Loucy (cell line): ENCODE measurements around the gene HAGH.

ENCODE experiments used
- H2AFZ ChIP-seq: fragments of 200-600 bp; sonication (generic); 2 replicates; pipeline ENCODE4 v1.6.0; 2016; ENCODE audit warnings: antibody characterized with exemption, mild to moderate bottlenecking, low read length, moderate library complexity
- H3F3A ChIP-seq: fragments of 200-600 bp; 2 replicates; pipeline ENCODE4 v1.6.0; 2016; ENCODE audit warnings: antibody characterized with exemption, low read depth, mild to moderate bottlenecking
- H3K27me3 ChIP-seq: fragments of 200-600 bp; sonication (generic); 2 replicates; pipeline ENCODE4 v1.6.1; 2014; ENCODE audit warnings: low read length, mild to moderate bottlenecking; ENCODE audit not compliant: insufficient read depth, poor library complexity, severe bottlenecking
- H3K36me3 ChIP-seq: fragments of 200-600 bp; sonication (generic); 2 replicates; pipeline ENCODE4 v1.6.1; 2016; ENCODE audit warnings: low read length; ENCODE audit not compliant: insufficient read depth
- H3K4me1 ChIP-seq: fragments of 200-600 bp; sonication (generic); 2 replicates; pipeline ENCODE4 v1.5.1; 2014; ENCODE audit warnings: low read length, mild to moderate bottlenecking; ENCODE audit not compliant: insufficient read depth, poor library complexity, severe bottlenecking
- H3K4me2 ChIP-seq: fragments of 200-600 bp; sonication (generic); 2 replicates; pipeline ENCODE4 v1.6.0; 2014; ENCODE audit warnings: antibody characterized with exemption, low read length, low read depth, mild to moderate bottlenecking; ENCODE audit not compliant: poor library complexity, severe bottlenecking
- H3K4me3 ChIP-seq: fragments of 200-600 bp; sonication (generic); 2 replicates; pipeline ENCODE4 v1.5.1; 2014; ENCODE audit warnings: low read length, mild to moderate bottlenecking, mixed read lengths; ENCODE audit not compliant: poor library complexity, severe bottlenecking
- H3K79me2 ChIP-seq: fragments of 200-600 bp; sonication (generic); 2 replicates; pipeline ENCODE4 v1.6.1; 2014; ENCODE audit warnings: low read length; ENCODE audit not compliant: insufficient read depth
- H3K9ac ChIP-seq: fragments of 200-600 bp; sonication (generic); 2 replicates; pipeline ENCODE4 v1.6.0; 2014; ENCODE audit warnings: mild to moderate bottlenecking, low read depth, low read length, moderate library complexity; ENCODE audit not compliant: poor library complexity, severe bottlenecking
- H3K9me2 ChIP-seq: fragments of 200-600 bp; sonication (generic); replicated peaks from 2 replicates; pipeline ENCODE4 v1.6.1; 2016; ENCODE audit warnings: low read depth, low read length, mixed read lengths
- H3K9me3 ChIP-seq: fragments of 200-600 bp; sonication (generic); 2 replicates; pipeline ENCODE4 v1.6.1; 2014; ENCODE audit warnings: mild to moderate bottlenecking, antibody characterized with exemption, low read length, low read depth; ENCODE audit not compliant: insufficient read depth
- H4K20me1 ChIP-seq: fragments of 200-600 bp; sonication (generic); 2 replicates; pipeline ENCODE4 v1.6.0; 2014; ENCODE audit warnings: antibody characterized with exemption, low read length, mild to moderate bottlenecking; ENCODE audit not compliant: insufficient read depth, poor library complexity, severe bottlenecking
- CTCF ChIP-seq: fragments of 200-600 bp; sonication (generic); conservative IDR thresholded peaks from 2 replicates; pipeline ENCODE4 v1.5.1; 2014; ENCODE audit warnings: mild to moderate bottlenecking, antibody characterized with exemption, low read length
- EZH2phosphoT487 ChIP-seq: fragments of 200-600 bp; IDR thresholded peaks from 2 replicates; pipeline ENCODE4 v1.6.1; 2018; ENCODE audit warnings: antibody characterized with exemption, mild to moderate bottlenecking, moderate library complexity, borderline replicate concordance

Gene HAGH

GRCh38 chr16:1763521-1764511, 62.8 kb downstream of the HAGH start:
- Histone ChIP-seq H2AFZ (no peak overlapping the region), H3F3A (no peaks in the 10 kb centered on the region), H3K36me3 (no peaks in the 10 kb centered on the region), H3K9me3 (no peaks in the 10 kb centered on the region), H3K4me2 (no peak overlapping the region), H3K9me2 (no peaks in the 10 kb centered on the region), H3K4me1 (no peaks in the 10 kb centered on the region), H4K20me1 (no peaks in the 10 kb centered on the region), H3K27me3 (no peaks in the 10 kb centered on the region), H3K4me3 (no peak overlapping the region), H3K79me2 (no peaks in the 10 kb centered on the region), H3K9ac (no peak overlapping the region)
- TF ChIP-seq EZH2phosphoT487 (no peak), CTCF (no peak)

GRCh38 chr16:1762879-1763520, 63.6 kb downstream of the HAGH start:
- no peaks in the 10 kb centered on the region for H4K20me1 ChIP-seq
- H3F3A ChIP-seq = no peaks in the 10 kb centered on the region
- no peak overlapping the region for H2AFZ ChIP-seq
- no peaks in the 10 kb centered on the region for H3K9me2 ChIP-seq
- no peaks in the 10 kb centered on the region for H3K79me2 ChIP-seq
- no peaks in the 10 kb centered on the region for H3K4me1 ChIP-seq
- H3K4me2 ChIP-seq = no peak overlapping the region
- no peak overlapping the region for H3K9ac ChIP-seq
- H3K36me3 ChIP-seq = no peaks in the 10 kb centered on the region
- no peaks in the 10 kb centered on the region for H3K9me3 ChIP-seq
- no peaks in the 10 kb centered on the region for H3K27me3 ChIP-seq
- no peak for TF ChIP-seq EZH2phosphoT487
- TF ChIP-seq CTCF = no peak
- H3K4me3 ChIP-seq = no peak overlapping the region

GRCh38 chr16:1762196-1762878, 64.3 kb downstream of the HAGH start:
- H3K9ac ChIP-seq = no peak overlapping the region
- no peaks in the 10 kb centered on the region for H4K20me1 ChIP-seq
- H3K4me3 ChIP-seq = no peak overlapping the region
- no peak overlapping the region for H2AFZ ChIP-seq
- H3K27me3 ChIP-seq = no peaks in the 10 kb centered on the region
- H3K79me2 ChIP-seq = no peaks in the 10 kb centered on the region
- no peaks in the 10 kb centered on the region for H3K36me3 ChIP-seq
- H3K4me2 ChIP-seq = no peak overlapping the region
- TF ChIP-seq EZH2phosphoT487 (no peak), CTCF (no peak)
- H3K9me2 ChIP-seq = no peaks in the 10 kb centered on the region
- no peaks in the 10 kb centered on the region for H3F3A ChIP-seq
- H3K9me3 ChIP-seq = no peaks in the 10 kb centered on the region
- H3K4me1 ChIP-seq = no peaks in the 10 kb centered on the region
